ENCODE measurements around the gene IFI35. TPM values are rescaled to one million over a fixed set of nuclear protein-coding genes. Genes with fewer than 3 reads are reported as not detected.

IFI35 gene
- total RNA-seq, 4 donors from 2014 or later: 60.1 to 85.8 (median 73.4) TPM

DNA sequence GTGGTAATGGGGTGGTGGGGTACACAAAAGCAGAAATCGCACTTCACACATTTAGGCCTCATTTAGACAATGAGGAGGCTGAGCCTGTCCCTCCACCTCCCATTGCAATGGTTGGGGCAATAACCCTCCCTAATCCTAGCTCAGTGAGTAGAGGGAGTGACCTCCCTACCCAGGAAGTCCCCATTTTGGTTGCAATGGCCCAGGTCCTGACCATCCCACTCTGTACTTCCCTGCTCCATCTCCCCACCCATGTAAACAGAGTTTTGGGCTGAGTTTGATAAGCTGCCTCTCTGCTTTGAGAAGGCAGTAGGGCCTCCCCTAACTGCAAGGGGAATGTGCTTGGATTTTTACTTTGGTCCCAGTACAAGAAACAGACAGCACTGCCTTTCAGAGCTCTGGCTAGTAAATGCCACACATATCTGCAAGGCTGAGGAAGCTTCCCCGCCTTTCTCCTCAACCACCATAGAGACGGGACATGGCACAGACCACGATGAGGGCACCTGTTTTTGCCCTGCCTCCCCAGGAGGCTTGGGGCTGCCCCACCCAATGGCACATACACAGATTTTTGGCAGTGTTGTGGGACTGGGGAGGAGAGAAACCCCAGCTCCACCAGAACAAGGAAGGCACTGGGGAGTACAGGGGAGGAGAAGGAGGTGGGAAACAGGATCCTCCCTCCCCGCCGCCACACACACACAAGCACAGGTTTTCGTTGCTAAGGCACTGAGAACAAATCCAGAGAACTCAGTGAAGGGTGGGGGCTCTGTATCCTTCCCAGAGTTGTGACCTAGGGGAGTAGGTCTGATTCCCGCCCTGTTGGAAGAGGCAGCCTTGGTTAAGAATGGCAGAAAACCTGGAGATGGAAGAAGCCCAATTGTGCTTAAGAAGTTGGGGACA lies 8.3 kb downstream of the IFI35 start:
- no peak for TF ChIP-seq POLR2A (IDR thresholded peaks at IDR 0.05)
- TF ChIP-seq, protein P1, sequence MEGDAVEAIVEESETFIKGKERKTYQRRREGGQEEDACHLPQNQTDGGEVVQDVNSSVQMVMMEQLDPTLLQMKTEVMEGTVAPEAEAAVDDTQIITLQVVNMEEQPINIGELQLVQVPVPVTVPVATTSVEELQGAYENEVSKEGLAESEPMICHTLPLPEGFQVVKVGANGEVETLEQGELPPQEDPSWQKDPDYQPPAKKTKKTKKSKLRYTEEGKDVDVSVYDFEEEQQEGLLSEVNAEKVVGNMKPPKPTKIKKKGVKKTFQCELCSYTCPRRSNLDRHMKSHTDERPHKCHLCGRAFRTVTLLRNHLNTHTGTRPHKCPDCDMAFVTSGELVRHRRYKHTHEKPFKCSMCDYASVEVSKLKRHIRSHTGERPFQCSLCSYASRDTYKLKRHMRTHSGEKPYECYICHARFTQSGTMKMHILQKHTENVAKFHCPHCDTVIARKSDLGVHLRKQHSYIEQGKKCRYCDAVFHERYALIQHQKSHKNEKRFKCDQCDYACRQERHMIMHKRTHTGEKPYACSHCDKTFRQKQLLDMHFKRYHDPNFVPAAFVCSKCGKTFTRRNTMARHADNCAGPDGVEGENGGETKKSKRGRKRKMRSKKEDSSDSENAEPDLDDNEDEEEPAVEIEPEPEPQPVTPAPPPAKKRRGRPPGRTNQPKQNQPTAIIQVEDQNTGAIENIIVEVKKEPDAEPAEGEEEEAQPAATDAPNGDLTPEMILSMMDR (IDR thresholded peaks at IDR 0.05): no peak
- Histone ChIP-seq H3K36me3 (peaks cover 0 to 46% (median 0%) of the 10 kb centered on the region in 3 donors), H3K27ac (peak overlapping the region in 3 of 4 donors; percentile 17 to 52 (median 44))

DNA sequence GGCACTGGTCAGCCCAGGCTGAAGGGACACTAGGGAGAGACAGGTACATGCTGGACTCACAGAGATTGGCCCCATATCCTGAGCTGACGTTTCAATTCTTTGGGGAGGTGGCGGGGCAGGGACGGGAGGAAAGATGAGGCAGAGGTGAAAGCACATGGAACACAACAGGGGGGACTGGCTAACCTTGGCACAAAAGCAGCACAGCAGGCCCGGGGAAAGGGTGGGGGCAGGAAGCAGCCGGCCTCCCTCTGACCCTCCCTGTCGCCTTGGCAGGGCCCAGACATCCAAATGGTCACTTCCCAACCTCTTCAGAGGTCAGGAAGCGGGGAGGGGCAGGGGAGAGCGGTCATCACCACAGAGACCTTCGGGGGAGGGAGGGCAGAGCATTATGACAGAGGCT lies 9.0 kb downstream of the IFI35 start:
- H3K4me1 ChIP-seq: peaks cover 0 to 56% (median 0%) of the 10 kb centered on the region in 4 donors
- H3K27ac ChIP-seq: peak overlapping the region in 2 of 4 donors; percentile 44 to 52
- TF ChIP-seq POLR2A (IDR thresholded peaks at IDR 0.05): no peak
- TF ChIP-seq, protein P1 (IDR thresholded peaks at IDR 0.05): no peak
- DNase-seq: no peak
- H3K27me3 ChIP-seq: no peaks in the 10 kb centered on the region
- H3K9me3 ChIP-seq: no peaks in the 10 kb centered on the region
- no peak overlapping the region for H3K4me3 ChIP-seq
- H3K36me3 ChIP-seq: peaks cover 0 to 46% (median 0%) of the 10 kb centered on the region in 3 donors

More for the DNA sequence above, 8.3 kb downstream of the IFI35 start:
- Histone ChIP-seq H3K27me3 (no peaks in the 10 kb centered on the region), H3K9me3 (no peaks in the 10 kb centered on the region), H3K4me1 (peaks cover 0 to 56% (median 0%) of the 10 kb centered on the region in 4 donors), H3K4me3 (no peak overlapping the region)
- no peak for DNase-seq

DNA sequence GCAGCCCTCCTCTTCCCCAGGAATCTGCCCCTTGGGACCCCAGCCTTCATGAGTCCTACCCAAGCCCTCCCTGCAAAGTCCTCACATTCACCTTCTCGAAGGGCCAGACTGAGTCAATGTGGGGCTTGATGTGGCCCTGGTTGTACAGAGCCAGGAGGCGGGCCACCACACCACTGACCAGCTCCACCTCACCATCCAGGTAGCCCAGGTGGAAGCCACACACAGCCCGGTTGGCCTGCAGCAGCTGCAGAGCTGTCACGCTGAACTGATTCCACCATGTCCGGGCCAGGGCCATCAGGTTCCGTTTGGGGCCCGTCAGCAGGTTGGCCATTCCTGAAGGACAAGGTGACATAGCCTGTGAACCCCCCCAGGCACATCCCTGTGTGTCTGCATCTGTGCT lies 9.6 kb downstream of the IFI35 start:
- Histone ChIP-seq H3K4me1 (peaks cover 0 to 54% (median 1%) of the 10 kb centered on the region in 4 donors), H3K36me3 (peaks cover 0 to 46% (median 0%) of the 10 kb centered on the region in 3 donors), H3K9me3 (no peaks in the 10 kb centered on the region), H3K27me3 (no peaks in the 10 kb centered on the region), H3K27ac (peak overlapping the region in 3 of 4 donors; percentile 38 to 52 (median 44)), H3K4me3 (no peak overlapping the region)
- no peak for DNase-seq
- TF ChIP-seq, protein P1 (IDR thresholded peaks at IDR 0.05): no peak
- no peak for TF ChIP-seq POLR2A (IDR thresholded peaks at IDR 0.05)

DNA sequence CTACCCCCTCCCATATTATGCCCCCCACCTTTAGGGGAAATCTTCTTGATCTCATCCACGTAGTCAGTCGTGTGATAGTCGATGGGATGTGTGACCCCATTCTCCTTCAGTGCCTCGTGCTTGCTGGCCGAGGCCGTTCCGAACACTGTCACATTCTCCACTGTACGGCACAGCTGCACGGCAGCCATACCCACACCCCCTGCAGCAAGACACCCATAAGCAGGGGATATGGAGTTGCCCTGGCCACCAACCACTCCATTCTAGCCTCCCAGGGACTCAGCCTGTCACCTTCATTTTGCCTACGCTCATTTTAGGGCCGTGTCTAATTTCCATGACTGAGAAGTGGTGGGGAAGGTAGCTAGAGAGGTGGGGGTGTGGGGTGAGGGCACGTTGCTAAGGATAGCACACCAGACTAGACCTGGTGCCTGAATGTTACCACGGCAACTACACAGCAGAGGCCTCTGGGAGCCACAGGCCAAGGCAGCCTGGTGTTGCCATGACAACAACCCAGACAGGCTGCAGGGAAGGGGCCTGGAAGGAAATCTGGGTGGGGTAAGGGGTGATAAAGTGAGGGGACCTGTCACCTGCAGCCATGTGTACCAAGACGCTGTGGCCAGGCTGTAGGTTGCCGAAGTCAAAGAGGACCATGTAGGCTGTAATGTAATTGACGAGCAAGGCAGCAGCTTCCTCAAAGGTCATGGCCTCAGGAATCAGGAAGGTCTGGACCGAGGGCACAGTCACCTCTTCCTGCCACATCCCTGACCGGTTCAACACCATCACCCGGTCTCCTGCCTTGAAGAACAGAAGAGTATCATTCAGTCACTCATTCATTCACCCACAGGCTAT lies 11.6 kb downstream of the IFI35 start:
- H3K4me1 ChIP-seq: peaks cover 0 to 47% (median 4%) of the 10 kb centered on the region in 4 donors
- no peaks in the 10 kb centered on the region for H3K9me3 ChIP-seq
- peak overlapping the region in 2 of 4 donors; percentile 12 to 83 for H3K27ac ChIP-seq
- no peak for DNase-seq
- peaks cover 0 to 33% (median 0%) of the 10 kb centered on the region in 3 donors for H3K36me3 ChIP-seq
- H3K27me3 ChIP-seq: no peaks in the 10 kb centered on the region
- TF ChIP-seq, protein P1 (IDR thresholded peaks at IDR 0.05): no peak
- H3K4me3 ChIP-seq: no peak overlapping the region

DNA sequence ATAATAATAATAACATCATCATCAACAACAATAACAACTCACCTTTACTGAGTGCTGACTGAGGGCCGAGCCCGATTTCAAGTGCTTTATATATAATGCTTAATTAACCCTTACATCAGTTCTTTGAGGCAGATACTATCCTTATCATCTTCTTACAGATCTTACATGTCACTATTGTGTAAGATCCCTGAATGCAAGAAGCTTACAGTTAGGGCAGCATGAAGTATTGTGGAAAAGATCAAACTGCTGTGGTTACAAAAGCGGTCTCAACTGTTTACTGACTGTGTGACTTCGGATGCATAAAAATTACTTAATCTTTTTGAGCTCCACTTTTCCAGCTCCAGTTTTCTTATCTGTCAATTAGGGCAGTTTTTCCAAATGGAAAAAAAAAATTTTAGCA lies 12.3 kb downstream of the IFI35 start:
- H3K27ac ChIP-seq: peak overlapping the region in 1 of 4 donors; percentile 83
- peaks cover 0 to 47% (median 4%) of the 10 kb centered on the region in 4 donors for H3K4me1 ChIP-seq
- H3K27me3 ChIP-seq: no peaks in the 10 kb centered on the region
- no peak overlapping the region for H3K4me3 ChIP-seq
- TF ChIP-seq, protein P1 (IDR thresholded peaks at IDR 0.05): no peak
- TF ChIP-seq POLR2A (IDR thresholded peaks at IDR 0.05): no peak
- H3K36me3 ChIP-seq: peaks cover 0 to 26% (median 0%) of the 10 kb centered on the region in 3 donors
- no peaks in the 10 kb centered on the region for H3K9me3 ChIP-seq
- no peak for DNase-seq
